ENCODE measurements around the gene EPHX1. TPM values are rescaled to one million over a fixed set of nuclear protein-coding genes. Genes with fewer than 3 reads are reported as not detected.

EPHX1 gene
- total and polyA plus RNA-seq, 2 experiments from 2014 or later: 16.6 to 18.2 TPM

- Histone ChIP-seq H3K4me2 (ENCODE audit: unreplicated experiment) (peak overlapping the region; percentile 92), H2AFZ (peak overlapping the region; percentile 91), H3K36me3 (ENCODE audit: low read depth) (no peaks in the 10 kb centered on the region), H3F3A (ENCODE audit: insufficient read depth) (peaks cover 4% of the 10 kb centered on the region; the same call in 1 of the 2 replicates), H3K79me2 (ENCODE audit: insufficient read depth) (peaks cover 23% of the 10 kb centered on the region), H3K4me1 (ENCODE audit: insufficient read depth) (peaks cover 14% of the 10 kb centered on the region; the same call in 1 of the 2 replicates), H3K27ac (peak overlapping the region; percentile 41), H4K20me1 (ENCODE audit: insufficient read depth) (no peaks in the 10 kb centered on the region), H3K9me2 (ENCODE audit: insufficient read depth) (no peaks in the 10 kb centered on the region), H3K4me3 (peak overlapping the region; percentile 89), H3K9me3 (ENCODE audit: low read depth) (no peaks in the 10 kb centered on the region), H3K9ac (peak overlapping the region; percentile 91), H3K27me3 (replicated peaks; ENCODE audit: insufficient read depth) (no peaks in the 10 kb centered on the region)
- in situ Hi-C loops (cut with MboI): no loop called here
- 10% methylated on average over 23 of the region's 25 CpGs for WGBS, 2 experiments (ENCODE audit: low coverage in 1 of 2, low lambda C conversion rate in 2 of 2, missing lambda C conversion rate in 2 of 2)
- TF ChIP-seq EZH2phosphoT487 (IDR thresholded peaks at IDR 0.05; ENCODE audit: insufficient read depth, low read depth) (no peak), EZH2 (IDR thresholded peaks at IDR 0.05; ENCODE audit: insufficient read depth, poor library complexity, severe bottlenecking) (no peak)
- peak; percentile 65 for DNase-seq
Observed at GRCh38 chr1:225881081-225881958, 71.4 kb downstream of the EPHX1 start.

- 1 to 2% methylated on average over 58 to 62 of the region's 64 CpGs for WGBS, 2 experiments (ENCODE audit: low coverage in 1 of 2, low lambda C conversion rate in 2 of 2, missing lambda C conversion rate in 2 of 2)
- Histone ChIP-seq H3K36me3 (ENCODE audit: low read depth) (no peaks in the 10 kb centered on the region), H3K4me2 (ENCODE audit: unreplicated experiment) (peak within 1 kb of the TSS; percentile 92), H2AFZ (peak within 1 kb of the TSS; percentile 91), H3K4me3 (peak within 1 kb of the TSS; percentile 89), H3K79me2 (ENCODE audit: insufficient read depth) (peaks cover 23% of the 10 kb centered on the region), H3K9me2 (ENCODE audit: insufficient read depth) (no peaks in the 10 kb centered on the region), H3K27ac (peak within 1 kb of the TSS; percentile 41), H3K27me3 (replicated peaks; ENCODE audit: insufficient read depth) (no peaks in the 10 kb centered on the region), H3K9ac (peak within 1 kb of the TSS; percentile 91), H4K20me1 (ENCODE audit: insufficient read depth) (no peaks in the 10 kb centered on the region), H3K4me1 (ENCODE audit: insufficient read depth) (peaks cover 14% of the 10 kb centered on the region; the same call in 1 of the 2 replicates), H3K9me3 (ENCODE audit: low read depth) (no peaks in the 10 kb centered on the region), H3F3A (ENCODE audit: insufficient read depth) (peaks cover 4% of the 10 kb centered on the region; the same call in 1 of the 2 replicates)
- in situ Hi-C loops (cut with MboI): no loop called here
- no peak for TF ChIP-seq EZH2 (IDR thresholded peaks at IDR 0.05; ENCODE audit: insufficient read depth, poor library complexity, severe bottlenecking)
- no peak for TF ChIP-seq EZH2phosphoT487 (IDR thresholded peaks at IDR 0.05; ENCODE audit: insufficient read depth, low read depth)
- DNase-seq: peak; percentile 91
Observed at GRCh38 chr1:225881959-225882693, 72.2 kb downstream of the EPHX1 start, which contains the start of gene TMEM63A. Gene TMEM63A (minus strand): TSS chr1:225882380. CDS start chr1:225877580, 4,800 bp downstream.

GRCh38 chr1:225882694-225883615, 73.0 kb downstream of the EPHX1 start:
- Histone ChIP-seq H3F3A (ENCODE audit: insufficient read depth) (peaks cover 4% of the 10 kb centered on the region; the same call in 1 of the 2 replicates), H4K20me1 (ENCODE audit: insufficient read depth) (no peaks in the 10 kb centered on the region), H3K27ac (peak overlapping the region; percentile 28), H3K79me2 (ENCODE audit: insufficient read depth) (peaks cover 23% of the 10 kb centered on the region), H3K4me1 (ENCODE audit: insufficient read depth) (peaks cover 14% of the 10 kb centered on the region; the same call in 1 of the 2 replicates), H3K9ac (peak overlapping the region; percentile 91), H3K9me3 (ENCODE audit: low read depth) (no peaks in the 10 kb centered on the region), H3K4me3 (peak overlapping the region; percentile 89), H2AFZ (peak overlapping the region; percentile 91), H3K27me3 (replicated peaks; ENCODE audit: insufficient read depth) (no peaks in the 10 kb centered on the region), H3K9me2 (ENCODE audit: insufficient read depth) (no peaks in the 10 kb centered on the region), H3K4me2 (ENCODE audit: unreplicated experiment) (peak overlapping the region; percentile 92), H3K36me3 (ENCODE audit: low read depth) (no peaks in the 10 kb centered on the region)
- TF ChIP-seq EZH2phosphoT487 (IDR thresholded peaks at IDR 0.05; ENCODE audit: insufficient read depth, low read depth): no peak
- no peak for TF ChIP-seq EZH2 (IDR thresholded peaks at IDR 0.05; ENCODE audit: insufficient read depth, poor library complexity, severe bottlenecking)
- in situ Hi-C loops (cut with MboI): no loop called here
- 1 to 2% methylated on average over 53 to 58 of the region's 63 CpGs for WGBS, 2 experiments (ENCODE audit: low coverage in 1 of 2, low lambda C conversion rate in 2 of 2, missing lambda C conversion rate in 2 of 2)
- peak; percentile 77 for DNase-seq
